Lung (tissue), 12 donors: ENCODE data around the gene TRERF1. TPM values are rescaled to one million over a fixed set of nuclear protein-coding genes. Genes with fewer than 3 reads are reported as not detected.

Experiments
- ATAC-seq: fragments of 200-7000 bp; cut with Tn5 transposase; one replicate; pipeline ENCODE4 v1.9.1; 2020; ENCODE audit warnings: moderate number of reproducible peaks; ENCODE audit not compliant: insufficient read depth, low FRiP score
- DNase-seq, 3 donors: peaks; one replicate each; pipeline ENCODE4 v3.0.0-alpha.2; 2013 to 2017
- H3K27ac ChIP-seq, 2 donors: one replicate each; pipeline ENCODE4 v1.5.1; 2013; ENCODE audit warnings: mild to moderate bottlenecking in 2 of 2, moderate library complexity in 2 of 2, control low read depth in 1 of 2, inconsistent platforms in 1 of 2, low read depth in 1 of 2, low read length in 1 of 2
- H3K27me3 ChIP-seq, 3 donors: one replicate each; pipeline ENCODE4 v1.5.1; 2013; ENCODE audit warnings: low read length in 2 of 3; ENCODE audit not compliant: control insufficient read depth in 3 of 3, insufficient read depth in 3 of 3
- H3K36me3 ChIP-seq, 4 donors: one replicate each; pipeline ENCODE4 v1.5.1; 2013; ENCODE audit warnings: low read length in 4 of 4, mild to moderate bottlenecking in 1 of 4, moderate library complexity in 1 of 4; ENCODE audit not compliant: control insufficient read depth in 4 of 4, insufficient read depth in 4 of 4
- H3K4me1 ChIP-seq, 5 donors: one replicate each; pipeline ENCODE4 v1.5.1; 2013; ENCODE audit warnings: low read length in 5 of 5, mild to moderate bottlenecking in 2 of 5, moderate library complexity in 1 of 5; ENCODE audit not compliant: control insufficient read depth in 5 of 5, insufficient read depth in 5 of 5
- H3K4me3 ChIP-seq: one replicate; pipeline ENCODE4 v1.5.1; 2013; ENCODE audit warnings: mild to moderate bottlenecking, control low read depth, moderate library complexity
- H3K9ac ChIP-seq, 2 donors: one replicate each; pipeline ENCODE4 v1.5.1; 2013; ENCODE audit warnings: low read length in 2 of 2, control low read depth in 1 of 2; ENCODE audit not compliant: insufficient read depth in 1 of 2
- H3K9me3 ChIP-seq, 4 donors: one replicate each; pipeline ENCODE4 v1.5.1; 2013; ENCODE audit warnings: low read length in 3 of 4, mild to moderate bottlenecking in 1 of 4, moderate library complexity in 1 of 4; ENCODE audit not compliant: control insufficient read depth in 4 of 4, insufficient read depth in 3 of 4
- CTCF ChIP-seq: IDR thresholded peaks from 2 replicates; pipeline ENCODE4 v1.5.1; 2012; ENCODE audit warnings: mild to moderate bottlenecking; ENCODE audit errors: control extremely low read depth, extremely low read depth
- WGBS, 2 donors: extraction: QIAGEN DNeasy Blood & Tissue Kit; methylation state at CpG; one replicate each; pipeline ENCODE4 v1.1.7; 2013; 5-methylcytosine and 5-hydroxymethylcytosine counted together
- polyA plus RNA-seq, 2 donors: library from polyadenylated mRNA; stranded (reverse); fragments of 200-250 nt; gene quantifications; one replicate each; pipeline ENCODE4 v1.2.1, GENCODE V29; 2013
- total RNA-seq, 2 donors: library from RNA; depleted of rRNA in 1 of 2; stranded (reverse); fragments of >200 nt in 1 of 2; gene quantifications; one replicate each; pipeline ENCODE4 v1.2.1, GENCODE V29; 2014 to 2021
- donor health status: control.
- donor health status: control.
- donor health status: Bipolar disorder and iron deficiency.
- donor health status: healthy.
- donor health status: DM: yes; HTN: yes; CAD: no.

Gene TRERF1
- total and polyA plus RNA-seq, 4 donors: 1.2 to 10.4 (median 3.3) TPM

- 78 to 89% methylated on average over 4 of the region's 4 CpGs for WGBS, 2 donors
- no peaks in the 10 kb centered on the region for H3K27me3 ChIP-seq
- no peak for ATAC-seq
- H3K9me3 ChIP-seq: no peaks in the 10 kb centered on the region
- no peak overlapping the region for H3K27ac ChIP-seq
- DNase-seq: no peak
- no peak for TF ChIP-seq CTCF
- peaks cover 0 to 15% (median 5%) of the 10 kb centered on the region in 5 donors for H3K4me1 ChIP-seq
- peaks cover 0 to 5% (median 0%) of the 10 kb centered on the region in 4 donors for H3K36me3 ChIP-seq
- no peak overlapping the region for H3K4me3 ChIP-seq
- H3K9ac ChIP-seq: no peak overlapping the region
Measured at GRCh38 chr6:42424906-42425474, 26.7 kb downstream of the TRERF1 start.

- ATAC-seq (no peak), DNase-seq (no peak)
- Histone ChIP-seq H3K9me3 (no peaks in the 10 kb centered on the region), H3K27me3 (no peaks in the 10 kb centered on the region), H3K9ac (no peak overlapping the region), H3K4me3 (no peak overlapping the region), H3K36me3 (peaks cover 0 to 5% (median 0%) of the 10 kb centered on the region in 4 donors), H3K27ac (no peak overlapping the region), H3K4me1 (peaks cover 0 to 5% (median under 1%) of the 10 kb centered on the region in 5 donors)
- TF ChIP-seq CTCF: no peak
- WGBS, 2 donors: 73 to 82% methylated on average over 8 of the region's 8 CpGs
Measured at GRCh38 chr6:42423244-42423643, 28.5 kb downstream of the TRERF1 start.

- TF ChIP-seq CTCF: no peak
- Histone ChIP-seq H3K36me3 (peaks cover 0 to 5% (median 0%) of the 10 kb centered on the region in 4 donors), H3K9me3 (no peaks in the 10 kb centered on the region), H3K4me3 (no peak overlapping the region), H3K27me3 (no peaks in the 10 kb centered on the region), H3K4me1 (peaks cover 0 to 3% (median 0%) of the 10 kb centered on the region in 5 donors), H3K27ac (no peak overlapping the region), H3K9ac (no peak overlapping the region)
- no peak for ATAC-seq
- no peak for DNase-seq
- WGBS, 2 donors: 95 to 98% methylated on average over 3 of the region's 3 CpGs
Measured at GRCh38 chr6:42420741-42421140, 31.0 kb downstream of the TRERF1 start.
